ENCODE results near the gene LAMA1. TPM values are rescaled to one million over a fixed set of nuclear protein-coding genes. Genes with fewer than 3 reads are reported as not detected.

Gene LAMA1
- polyA plus RNA-seq, 6 donors from 2014 or later: not detected

GRCh38 chr18:6956495-6956894, 161.1 kb downstream of the LAMA1 start:
- H3K27ac Mint-ChIP-seq: no peak overlapping the region
- peaks cover 1 to 16% (median 6%) of the 10 kb centered on the region in 7 donors for H3K9me3 Mint-ChIP-seq
- H3K4me3 Mint-ChIP-seq: no peak overlapping the region
- H3K36me3 Mint-ChIP-seq: no peaks in the 10 kb centered on the region
- ATAC-seq (ENCODE audit: low read depth in 2 of 2) (no peak), DNase-seq (no peak)
- H3K27me3 Mint-ChIP-seq: no peaks in the 10 kb centered on the region
- H3K4me1 Mint-ChIP-seq: no peaks in the 10 kb centered on the region

DNA sequence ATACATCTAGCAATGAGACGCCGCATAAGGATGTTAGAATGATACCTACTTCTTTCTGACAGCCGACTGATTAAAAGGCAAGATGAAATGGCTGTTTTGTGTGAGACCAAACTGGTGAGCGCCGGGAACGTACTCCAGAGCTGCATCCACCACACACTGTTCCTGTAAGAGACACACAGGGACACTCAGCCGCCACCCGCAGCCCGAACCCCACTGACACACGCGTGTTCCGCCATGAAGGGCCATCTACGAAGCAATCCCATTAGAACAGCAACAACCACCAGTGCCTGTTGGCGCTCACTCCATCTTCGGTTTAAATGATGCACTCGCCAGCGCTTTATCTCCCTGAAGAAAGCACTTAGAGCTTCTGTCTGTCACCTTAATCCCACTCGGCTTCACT, 162.3 kb downstream of the LAMA1 start:
- no peak for ATAC-seq (ENCODE audit: low read depth in 2 of 2)
- H3K4me1 Mint-ChIP-seq: no peaks in the 10 kb centered on the region
- DNase-seq: no peak
- H3K27ac Mint-ChIP-seq: no peak overlapping the region
- no peaks in the 10 kb centered on the region for H3K27me3 Mint-ChIP-seq
- H3K9me3 Mint-ChIP-seq: peaks cover 1 to 18% (median 4%) of the 10 kb centered on the region in 7 donors
- H3K36me3 Mint-ChIP-seq: no peaks in the 10 kb centered on the region
- no peak overlapping the region for H3K4me3 Mint-ChIP-seq

- Mint-ChIP-seq H3K27me3 (no peaks in the 10 kb centered on the region), H3K36me3 (no peaks in the 10 kb centered on the region), H3K27ac (no peak overlapping the region)
Observed at GRCh38 chr18:6954501-6954900, 163.1 kb downstream of the LAMA1 start.

DNA sequence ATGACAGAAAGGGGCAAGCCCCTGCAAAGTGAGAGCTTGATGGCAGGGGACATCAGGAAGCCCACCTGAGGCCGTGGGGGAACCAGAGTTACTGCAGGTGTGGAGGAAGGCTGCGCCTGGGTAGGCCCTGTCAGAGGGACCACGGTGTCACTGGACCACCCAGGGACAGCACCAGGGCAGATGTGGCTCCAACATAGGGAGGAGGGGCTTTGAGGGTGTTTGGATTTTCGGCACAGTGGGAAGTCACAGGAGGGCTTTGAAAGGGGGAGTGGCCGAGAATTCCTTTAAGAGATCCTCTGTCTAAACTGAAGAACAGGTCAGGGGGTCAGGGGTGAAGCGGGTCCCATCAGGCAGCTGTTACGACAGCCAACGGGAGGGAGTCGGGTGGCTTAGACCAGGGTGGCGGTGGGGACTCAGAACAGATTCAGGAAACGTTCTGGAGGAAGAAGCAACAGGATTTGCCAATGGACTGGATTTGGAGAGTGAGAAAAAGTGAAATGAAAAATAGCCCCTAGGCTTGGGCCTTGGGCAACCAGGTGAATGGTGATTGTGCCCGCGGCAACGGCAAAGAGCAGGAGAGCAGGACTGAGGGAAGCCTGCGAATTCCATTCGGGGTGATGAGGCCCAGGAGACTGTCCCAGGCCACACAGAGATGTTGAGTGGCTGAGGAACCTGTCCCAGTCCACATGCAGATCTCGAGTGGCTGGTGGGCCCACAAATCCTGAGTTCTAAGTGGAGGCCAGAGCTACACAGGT, 166.1 kb downstream of the LAMA1 start:
- Mint-ChIP-seq H3K27me3 (no peaks in the 10 kb centered on the region), H3K4me3 (no peak overlapping the region), H3K27ac (peak overlapping the region in 1 of 6 donors; percentile 36), H3K36me3 (no peaks in the 10 kb centered on the region), H3K4me1 (no peaks in the 10 kb centered on the region), H3K9me3 (peaks cover 0 to 15% (median 0%) of the 10 kb centered on the region in 7 donors)
- ATAC-seq (ENCODE audit: low read depth in 2 of 2) (no peak), DNase-seq (no peak)

More at GRCh38 chr18:6954501-6954900, 163.1 kb downstream of the LAMA1 start:
- Mint-ChIP-seq H3K4me3 (peak overlapping the region in 2 of 8 donors; percentile 59 to 63), H3K9me3 (peaks cover 0 to 15% (median 0%) of the 10 kb centered on the region in 7 donors), H3K4me1 (no peaks in the 10 kb centered on the region)
- DNase-seq (no peak), ATAC-seq (ENCODE audit: low read depth in 2 of 2) (no peak)

DNA sequence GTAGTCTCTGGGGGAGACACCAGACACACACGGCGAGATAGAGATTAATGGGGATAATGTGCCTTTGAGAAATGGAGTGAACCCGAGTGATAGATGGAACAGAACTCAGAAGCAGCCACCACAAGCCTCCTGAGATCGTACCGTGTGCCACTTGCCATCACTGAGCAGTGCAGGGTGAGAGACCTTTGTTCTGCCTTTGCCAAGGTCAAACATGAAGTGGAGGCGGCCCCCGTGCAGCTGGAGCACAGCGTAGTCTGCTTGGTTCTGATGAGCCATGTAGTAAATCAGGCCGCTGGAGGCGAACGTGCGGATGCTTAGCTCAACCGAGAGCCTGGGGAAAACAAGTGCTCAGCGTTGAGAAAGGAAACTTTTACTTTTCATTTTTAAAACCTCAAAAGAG, 167.0 kb downstream of the LAMA1 start:
- Mint-ChIP-seq H3K27ac (no peak overlapping the region), H3K4me1 (no peaks in the 10 kb centered on the region), H3K36me3 (no peaks in the 10 kb centered on the region), H3K27me3 (no peaks in the 10 kb centered on the region), H3K4me3 (no peak overlapping the region), H3K9me3 (peaks cover 0 to 15% (median 0%) of the 10 kb centered on the region in 7 donors)
- no peak for ATAC-seq (ENCODE audit: low read depth in 2 of 2)
- no peak for DNase-seq

GRCh38 chr18:6949800-6950586, 167.6 kb downstream of the LAMA1 start:
- peaks cover 0 to 18% (median 0%) of the 10 kb centered on the region in 7 donors for H3K9me3 Mint-ChIP-seq
- H3K36me3 Mint-ChIP-seq: no peaks in the 10 kb centered on the region
- no peaks in the 10 kb centered on the region for H3K4me1 Mint-ChIP-seq
- no peak overlapping the region for H3K4me3 Mint-ChIP-seq
- ATAC-seq (ENCODE audit: low read depth in 2 of 2) (no peak), DNase-seq (no peak)
- H3K27ac Mint-ChIP-seq: no peak overlapping the region
- no peaks in the 10 kb centered on the region for H3K27me3 Mint-ChIP-seq

DNA sequence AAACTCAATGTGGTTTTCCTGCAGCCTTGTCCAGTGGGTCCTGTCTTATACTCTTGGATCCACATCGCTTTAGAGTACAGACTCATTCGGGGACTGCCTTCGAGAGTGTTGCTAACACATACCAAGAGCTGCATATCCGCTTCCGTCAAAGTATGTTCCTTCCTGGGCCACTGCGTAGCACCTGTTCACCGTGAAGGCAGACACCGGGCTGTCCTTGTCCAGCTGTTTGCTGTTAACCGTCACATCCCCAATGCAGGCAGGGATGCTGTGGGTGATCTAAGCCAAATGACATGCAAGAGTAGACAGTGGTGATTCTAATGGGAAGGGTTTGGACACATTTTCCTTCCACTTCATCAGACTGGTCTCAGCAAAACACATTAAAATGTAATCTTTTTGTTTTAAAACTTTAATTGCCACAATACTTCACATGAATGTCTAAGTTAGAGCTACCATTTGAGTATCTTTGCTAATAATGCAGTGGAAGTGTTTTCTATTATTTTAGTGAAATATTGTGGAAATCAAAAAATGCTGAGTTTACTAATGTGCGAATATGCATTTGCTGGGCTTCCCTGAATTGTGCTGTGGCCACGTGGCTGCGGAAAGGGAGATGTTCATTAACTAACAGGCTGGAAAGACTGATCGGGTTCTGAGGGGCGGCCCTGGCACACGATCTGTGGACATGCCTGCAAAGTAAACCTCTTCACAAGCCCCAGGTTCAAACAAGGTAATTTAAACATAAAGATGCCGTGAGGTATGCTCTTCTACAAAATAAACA, 169.1 kb downstream of the LAMA1 start:
- DNase-seq: no peak
- H3K4me3 Mint-ChIP-seq: no peak overlapping the region
- no peaks in the 10 kb centered on the region for H3K36me3 Mint-ChIP-seq
- H3K9me3 Mint-ChIP-seq: peaks cover 0 to 13% (median 1%) of the 10 kb centered on the region in 7 donors
- no peak for ATAC-seq (ENCODE audit: low read depth in 2 of 2)
- no peaks in the 10 kb centered on the region for H3K27me3 Mint-ChIP-seq
- peak overlapping the region in 1 of 6 donors; percentile 73 for H3K27ac Mint-ChIP-seq
- no peaks in the 10 kb centered on the region for H3K4me1 Mint-ChIP-seq

DNA sequence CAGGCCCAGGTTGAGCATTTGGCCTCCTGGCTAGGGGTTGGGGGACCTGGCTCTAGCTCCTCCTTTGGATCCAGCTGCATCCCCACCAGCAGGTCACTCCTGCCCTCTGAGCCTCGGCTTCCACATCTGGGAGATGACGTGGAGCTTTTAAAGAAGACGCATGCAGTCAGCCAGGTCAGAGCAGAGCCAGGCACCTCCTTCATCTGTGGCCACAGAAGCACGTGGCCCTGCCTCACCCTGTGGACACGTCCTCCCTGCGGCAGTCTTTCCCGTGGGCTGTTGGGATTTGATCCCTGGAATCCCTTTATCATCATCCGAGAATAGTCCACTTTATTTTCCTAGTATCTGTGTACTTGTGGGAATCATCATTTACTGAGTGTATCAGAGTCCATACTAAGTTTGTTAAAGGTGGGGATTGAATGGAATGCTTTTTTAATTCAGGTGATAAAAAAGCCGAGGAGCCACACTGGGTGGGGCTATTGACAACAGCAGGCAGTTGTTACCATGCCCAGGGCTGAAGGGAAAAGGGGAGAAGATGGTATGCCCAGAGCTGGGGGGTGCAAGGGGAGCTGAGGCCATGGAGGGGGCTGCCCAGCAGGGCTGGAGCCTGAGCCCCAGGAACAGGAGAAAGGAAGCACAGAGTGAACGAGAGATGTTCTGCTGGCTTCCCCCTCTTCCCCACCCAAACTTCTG, 170.1 kb downstream of the LAMA1 start:
- no peak overlapping the region for H3K4me3 Mint-ChIP-seq
- H3K27ac Mint-ChIP-seq: no peak overlapping the region
- H3K9me3 Mint-ChIP-seq: peaks cover 0 to 13% (median 1%) of the 10 kb centered on the region in 7 donors
- DNase-seq (no peak), ATAC-seq (ENCODE audit: low read depth in 2 of 2) (no peak)
- H3K4me1 Mint-ChIP-seq: no peaks in the 10 kb centered on the region
- H3K27me3 Mint-ChIP-seq: no peaks in the 10 kb centered on the region
- H3K36me3 Mint-ChIP-seq: no peaks in the 10 kb centered on the region

- no peak for ATAC-seq (ENCODE audit: low read depth in 2 of 2)
- Mint-ChIP-seq H3K4me3 (no peak overlapping the region), H3K4me1 (no peaks in the 10 kb centered on the region), H3K27ac (no peak overlapping the region), H3K36me3 (no peaks in the 10 kb centered on the region), H3K27me3 (peaks cover 0 to 5% (median 1%) of the 10 kb centered on the region in 3 donors), H3K9me3 (peaks cover 0 to 3% (median 0%) of the 10 kb centered on the region in 7 donors)
- DNase-seq: no peak
Observed at GRCh38 chr18:6943143-6943542, 174.5 kb downstream of the LAMA1 start.

DNA sequence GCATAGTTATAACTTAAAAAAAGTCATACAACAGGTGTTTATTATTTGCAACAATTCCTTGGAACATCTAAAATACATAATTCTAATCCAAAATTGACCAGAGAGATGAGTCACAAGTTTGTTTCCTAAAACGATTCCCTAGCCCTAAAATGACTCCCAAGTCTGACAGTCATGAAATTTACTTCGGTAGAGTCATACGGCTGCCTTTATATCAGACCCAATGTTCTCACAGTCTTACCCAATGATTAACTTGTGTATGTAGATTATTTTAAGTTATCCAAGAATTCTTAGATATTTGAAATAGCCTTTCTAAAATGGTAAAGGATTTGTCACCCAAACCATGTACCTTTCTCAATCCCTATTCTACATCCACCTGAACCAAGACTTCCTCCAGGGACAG, 174.9 kb downstream of the LAMA1 start:
- H3K4me3 Mint-ChIP-seq: no peak overlapping the region
- no peaks in the 10 kb centered on the region for H3K4me1 Mint-ChIP-seq
- H3K27ac Mint-ChIP-seq: no peak overlapping the region
- ATAC-seq (ENCODE audit: low read depth in 2 of 2): no peak
- peaks cover 0 to 9% (median 5%) of the 10 kb centered on the region in 3 donors for H3K27me3 Mint-ChIP-seq
- no peaks in the 10 kb centered on the region for H3K36me3 Mint-ChIP-seq
- DNase-seq: no peak
- peaks cover 0 to 3% (median 0%) of the 10 kb centered on the region in 7 donors for H3K9me3 Mint-ChIP-seq

GRCh38 chr18:6941996-6942395, 175.6 kb downstream of the LAMA1 start:
- H3K9me3 Mint-ChIP-seq: peaks cover 0 to 3% (median 0%) of the 10 kb centered on the region in 7 donors
- DNase-seq: no peak
- peaks cover 0 to 11% (median 8%) of the 10 kb centered on the region in 3 donors for H3K27me3 Mint-ChIP-seq
- no peaks in the 10 kb centered on the region for H3K4me1 Mint-ChIP-seq
- no peak overlapping the region for H3K4me3 Mint-ChIP-seq
- no peak overlapping the region for H3K27ac Mint-ChIP-seq
- H3K36me3 Mint-ChIP-seq: no peaks in the 10 kb centered on the region
- no peak for ATAC-seq (ENCODE audit: low read depth in 2 of 2)

- Mint-ChIP-seq H3K27me3 (peaks cover 0 to 21% (median 8%) of the 10 kb centered on the region in 3 donors), H3K36me3 (no peaks in the 10 kb centered on the region), H3K4me3 (no peak overlapping the region), H3K27ac (no peak overlapping the region), H3K4me1 (no peaks in the 10 kb centered on the region), H3K9me3 (peaks cover 0 to 3% (median 0%) of the 10 kb centered on the region in 7 donors)
- DNase-seq: no peak
- no peak for ATAC-seq (ENCODE audit: low read depth in 2 of 2)
Observed at GRCh38 chr18:6940451-6940850, 177.1 kb downstream of the LAMA1 start.

DNA sequence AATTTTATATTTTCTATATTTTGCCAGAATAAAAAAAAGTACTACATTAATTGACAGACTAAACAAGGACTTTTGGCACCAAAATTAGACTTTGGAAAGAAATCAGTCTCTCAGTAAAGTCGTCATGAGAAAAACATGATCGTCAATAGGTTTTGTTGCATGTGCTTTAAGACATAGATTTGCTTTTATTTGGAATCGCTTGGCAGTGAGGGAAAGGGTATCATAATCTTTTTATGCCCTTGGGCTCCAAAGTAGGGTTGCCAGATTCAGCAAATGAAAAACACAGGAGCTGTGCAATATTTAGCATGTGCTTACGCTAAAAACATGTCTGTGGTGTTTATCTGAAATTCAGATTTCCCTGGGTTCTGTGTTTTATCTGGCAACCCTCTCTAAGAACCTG, 177.6 kb downstream of the LAMA1 start:
- no peaks in the 10 kb centered on the region for H3K4me1 Mint-ChIP-seq
- no peaks in the 10 kb centered on the region for H3K36me3 Mint-ChIP-seq
- H3K4me3 Mint-ChIP-seq: no peak overlapping the region
- H3K27ac Mint-ChIP-seq: no peak overlapping the region
- H3K9me3 Mint-ChIP-seq: peaks cover 0 to 3% (median 0%) of the 10 kb centered on the region in 7 donors
- H3K27me3 Mint-ChIP-seq: peaks cover 0 to 25% (median 8%) of the 10 kb centered on the region in 3 donors
- ATAC-seq (ENCODE audit: low read depth in 2 of 2) (no peak), DNase-seq (no peak)

All from naive B cell (primary cell).